MM.1S (cell line): ENCODE measurements around the gene NANS.
A peak's percentile ranks its signal among the peaks of the same experiment; 100 is the strongest.

ENCODE experiments used
- DNase-seq: peaks from one replicate; pipeline ENCODE4 v3.0.0-alpha.2; 2015
- H2AFZ ChIP-seq: fragments of 300-600 bp; sonication (generic); 2 replicates; pipeline ENCODE4 v1.6.0; 2016; ENCODE audit warnings: antibody characterized with exemption, low read length
- H3F3A ChIP-seq: fragments of 300-600 bp; sonication (generic); 2 replicates; pipeline ENCODE4 v1.6.1; 2016; ENCODE audit warnings: mild to moderate bottlenecking, antibody characterized with exemption, low read length, moderate library complexity, mixed read lengths; ENCODE audit not compliant: insufficient read depth
- H3K27ac ChIP-seq: fragments of 300-600 bp; sonication (generic); 2 replicates; pipeline ENCODE4 v1.5.1; 2016; ENCODE audit warnings: mild to moderate bottlenecking, low read length
- H3K27me3 ChIP-seq: fragments of 300-600 bp; sonication (generic); replicated peaks from 2 replicates; pipeline ENCODE4 v1.6.0; 2016; ENCODE audit warnings: low read length; ENCODE audit not compliant: insufficient read depth
- H3K36me3 ChIP-seq: fragments of 300-600 bp; sonication (generic); replicated peaks from 2 replicates; pipeline ENCODE4 v1.6.1; 2016; ENCODE audit warnings: mild to moderate bottlenecking, low read length, mixed read lengths; ENCODE audit not compliant: insufficient read depth
- H3K4me1 ChIP-seq: fragments of 300-600 bp; sonication (generic); 2 replicates; pipeline ENCODE4 v1.6.1; 2016; ENCODE audit warnings: low read length, mixed read lengths
- H3K4me2 ChIP-seq: fragments of 300-600 bp; sonication (generic); 2 replicates; pipeline ENCODE4 v1.6.0; 2016; ENCODE audit warnings: low read depth, low read length
- H3K4me3 ChIP-seq: fragments of 300-600 bp; sonication (generic); 2 replicates; pipeline ENCODE4 v1.5.1; 2016; ENCODE audit warnings: low read length, mixed read lengths
- H3K79me2 ChIP-seq: fragments of 300-600 bp; sonication (generic); 2 replicates; pipeline ENCODE4 v1.6.1; 2016; ENCODE audit warnings: mixed run types, low read length, mixed read lengths
- H3K9ac ChIP-seq: fragments of 300-600 bp; sonication (generic); 2 replicates; pipeline ENCODE4 v1.6.1; 2016; ENCODE audit warnings: low read length, mixed read lengths
- H3K9me2 ChIP-seq: fragments of 300-600 bp; sonication (generic); replicated peaks from 2 replicates; pipeline ENCODE4 v1.6.1; 2016; ENCODE audit warnings: mild to moderate bottlenecking, low read length, mixed read lengths; ENCODE audit not compliant: insufficient read depth
- H3K9me3 ChIP-seq: fragments of 300-600 bp; sonication (generic); replicated peaks from 2 replicates; pipeline ENCODE4 v1.6.1; 2016; ENCODE audit warnings: mild to moderate bottlenecking, low read length, mixed read lengths; ENCODE audit not compliant: insufficient read depth
- H4K20me1 ChIP-seq: fragments of 300-600 bp; sonication (generic); 2 replicates; pipeline ENCODE4 v1.6.1; 2016; ENCODE audit warnings: mild to moderate bottlenecking, low read length, moderate library complexity, mixed read lengths; ENCODE audit not compliant: insufficient read depth
- CTCF ChIP-seq: fragments of 300-600 bp; sonication (generic); IDR thresholded peaks from 2 replicates; pipeline ENCODE4 v1.5.1; 2016; ENCODE audit warnings: antibody characterized with exemption, low read length, mixed read lengths
- EZH2 ChIP-seq: fragments of 300-600 bp; sonication (generic); optimal IDR thresholded peaks from 2 replicates; pipeline ENCODE3; 2017; ENCODE audit warnings: low read depth, mild to moderate bottlenecking, antibody characterized with exemption, low read length, mixed read lengths
- EZH2phosphoT487 ChIP-seq: fragments of 300-600 bp; sonication (generic); IDR thresholded peaks from 2 replicates; pipeline ENCODE4 v1.6.1; 2018; ENCODE audit warnings: antibody characterized with exemption, low read length

Gene NANS

DNA sequence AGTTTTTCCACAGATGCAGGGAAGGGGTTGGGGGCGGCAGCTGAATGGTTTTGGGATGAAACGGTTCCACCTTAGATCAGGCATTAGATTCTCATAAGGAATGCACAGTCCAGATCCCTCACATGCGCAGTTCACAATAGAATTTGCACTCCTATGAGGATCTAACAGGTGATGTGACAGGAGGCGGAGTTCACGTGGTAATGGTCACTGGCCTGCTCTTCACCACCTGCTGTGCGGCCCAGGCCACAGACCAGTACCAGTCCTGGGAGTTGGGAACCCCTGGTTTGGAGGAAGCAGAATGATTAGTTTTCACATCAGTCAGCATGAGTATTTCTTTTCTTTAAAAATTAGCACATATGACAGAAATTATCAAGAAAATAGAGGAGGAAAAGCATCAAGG is 47.1 kb upstream of the NANS start:
- no peak overlapping the region; the same call in 1 of the 2 replicates for H3K27ac ChIP-seq
- no peak for DNase-seq
- peaks cover 79% of the 10 kb centered on the region for H3K79me2 ChIP-seq
- no peak overlapping the region for H2AFZ ChIP-seq
- H3K9me3 ChIP-seq: no peaks in the 10 kb centered on the region
- H3K9ac ChIP-seq: no peak overlapping the region
- H4K20me1 ChIP-seq: no peaks in the 10 kb centered on the region
- no peak overlapping the region for H3K4me2 ChIP-seq
- peaks cover 38% of the 10 kb centered on the region for H3K36me3 ChIP-seq
- no peak overlapping the region for H3K4me3 ChIP-seq
- H3K27me3 ChIP-seq: no peaks in the 10 kb centered on the region
- TF ChIP-seq EZH2phosphoT487 (no peak), CTCF (no peak), EZH2 (no peak)
- H3K4me1 ChIP-seq: peaks cover 11% of the 10 kb centered on the region; the same call in 1 of the 2 replicates
- no peaks in the 10 kb centered on the region for H3K9me2 ChIP-seq
- H3F3A ChIP-seq: peaks cover 9% of the 10 kb centered on the region

DNA sequence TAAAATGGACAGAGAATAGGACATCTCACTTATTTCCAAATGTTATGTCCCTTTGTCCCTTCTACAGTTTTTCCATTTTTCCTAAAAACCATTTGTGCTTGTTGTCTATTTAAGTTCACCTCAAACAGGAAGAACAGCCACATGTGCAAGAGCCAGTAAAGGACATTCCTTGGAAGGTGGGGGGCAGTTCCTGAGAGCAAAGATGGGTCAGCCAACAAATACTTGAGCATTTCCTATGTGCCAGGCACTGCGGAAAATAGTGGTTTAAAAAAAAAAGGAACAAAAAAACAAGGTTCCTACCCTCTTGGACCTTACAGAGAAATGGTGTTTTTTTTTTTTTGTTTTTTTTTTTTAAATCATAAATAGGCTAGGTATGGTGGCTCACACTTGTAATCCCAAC is 46.6 kb upstream of the NANS start:
- no peak for TF ChIP-seq EZH2
- no peak for TF ChIP-seq CTCF
- TF ChIP-seq EZH2phosphoT487: no peak
- Histone ChIP-seq H3K79me2 (peaks cover 77% of the 10 kb centered on the region), H3K4me3 (no peak overlapping the region), H2AFZ (no peak overlapping the region), H4K20me1 (no peaks in the 10 kb centered on the region), H3K27ac (peak overlapping the region; percentile 5; the same call in 1 of the 2 replicates), H3F3A (peaks cover 9% of the 10 kb centered on the region), H3K4me1 (peaks cover 12% of the 10 kb centered on the region; the same call in 1 of the 2 replicates), H3K36me3 (peaks cover 33% of the 10 kb centered on the region), H3K9me3 (no peaks in the 10 kb centered on the region), H3K9ac (no peak overlapping the region), H3K27me3 (no peaks in the 10 kb centered on the region), H3K4me2 (no peak overlapping the region), H3K9me2 (no peaks in the 10 kb centered on the region)
- DNase-seq: no peak

DNA sequence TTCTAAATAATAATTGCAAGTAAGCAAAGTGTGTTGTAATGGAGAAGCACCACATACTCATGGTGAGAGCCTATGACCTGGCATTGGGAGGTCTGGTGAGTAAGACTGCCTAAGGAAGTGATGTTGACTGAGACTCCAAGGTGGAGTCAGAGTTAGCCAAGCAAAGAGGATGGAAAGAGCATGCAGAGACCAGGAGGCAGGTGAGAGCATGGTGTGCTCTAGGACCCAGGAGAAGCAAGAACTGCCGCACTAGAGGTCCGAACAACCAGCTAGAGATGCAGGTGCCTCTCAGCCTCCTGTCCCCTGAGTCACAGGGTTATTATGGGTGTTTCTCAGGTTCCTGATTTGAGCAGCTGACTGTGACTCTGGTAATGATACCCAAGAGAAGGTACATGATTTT is 46.1 kb upstream of the NANS start:
- no peak overlapping the region for H3K9ac ChIP-seq
- H3K27me3 ChIP-seq: no peaks in the 10 kb centered on the region
- DNase-seq: peak; percentile 65
- peaks cover 72% of the 10 kb centered on the region for H3K79me2 ChIP-seq
- H4K20me1 ChIP-seq: no peaks in the 10 kb centered on the region
- peaks cover 28% of the 10 kb centered on the region for H3K36me3 ChIP-seq
- H3K4me2 ChIP-seq: no peak overlapping the region
- no peak overlapping the region for H3K4me3 ChIP-seq
- TF ChIP-seq EZH2 (no peak), CTCF (no peak), EZH2phosphoT487 (no peak)
- H3K9me3 ChIP-seq: no peaks in the 10 kb centered on the region
- H3F3A ChIP-seq: peaks cover 9% of the 10 kb centered on the region
- H3K4me1 ChIP-seq: peaks cover 15% of the 10 kb centered on the region; the same call in 1 of the 2 replicates
- no peak overlapping the region for H2AFZ ChIP-seq
- H3K27ac ChIP-seq: peak overlapping the region; percentile 5; the same call in 1 of the 2 replicates
- no peaks in the 10 kb centered on the region for H3K9me2 ChIP-seq
